Activated CD8-positive, alpha-beta memory T cell treated with anti-CD3 and anti-CD28 coated beads, Interleukin-2, amount 50 U/mL, for 24 hours (primary cell): Measurements from ENCODE around the gene MEAF6.

Source experiments
- DNase-seq: peaks from one replicate; pipeline ENCODE4 v3.0.0-alpha.2; 2020; ENCODE audit errors: extremely low read depth

Gene MEAF6

DNA sequence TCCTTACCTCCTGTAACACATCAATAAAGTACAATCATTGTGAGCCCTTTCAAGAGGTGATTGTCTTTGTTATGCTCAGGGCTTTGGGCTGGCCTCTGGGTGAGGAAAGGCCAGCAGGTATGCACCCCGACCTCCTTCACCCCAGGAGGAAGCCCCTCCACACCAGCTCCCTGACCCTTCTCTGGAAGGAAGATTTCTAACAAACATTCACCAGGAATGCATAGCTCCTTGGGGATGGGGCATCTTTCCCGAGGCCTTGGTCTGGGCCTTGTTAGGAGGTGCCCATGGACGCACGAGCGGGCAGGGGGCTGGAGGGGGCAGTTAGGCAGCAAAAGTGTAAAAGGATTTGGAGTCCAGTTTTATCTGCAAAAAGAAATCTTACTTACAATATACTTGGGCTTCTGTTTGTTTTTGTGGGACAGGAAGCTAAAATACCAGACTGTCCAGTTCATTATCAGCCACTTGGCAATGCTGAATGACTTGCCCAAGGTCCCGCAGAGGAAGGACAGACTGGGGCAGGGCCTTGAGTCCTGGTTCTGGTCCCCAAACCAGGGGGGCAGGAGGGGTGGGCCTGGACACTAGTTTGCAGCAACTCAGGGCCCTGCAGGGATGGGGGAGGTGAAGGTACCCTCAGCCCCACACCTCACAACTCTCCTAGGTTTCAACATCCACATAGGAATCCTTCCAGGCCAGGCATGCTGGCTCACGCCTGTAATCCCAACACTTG is 30.1 kb downstream of the MEAF6 start:
- DNase-seq, result no peak

DNA sequence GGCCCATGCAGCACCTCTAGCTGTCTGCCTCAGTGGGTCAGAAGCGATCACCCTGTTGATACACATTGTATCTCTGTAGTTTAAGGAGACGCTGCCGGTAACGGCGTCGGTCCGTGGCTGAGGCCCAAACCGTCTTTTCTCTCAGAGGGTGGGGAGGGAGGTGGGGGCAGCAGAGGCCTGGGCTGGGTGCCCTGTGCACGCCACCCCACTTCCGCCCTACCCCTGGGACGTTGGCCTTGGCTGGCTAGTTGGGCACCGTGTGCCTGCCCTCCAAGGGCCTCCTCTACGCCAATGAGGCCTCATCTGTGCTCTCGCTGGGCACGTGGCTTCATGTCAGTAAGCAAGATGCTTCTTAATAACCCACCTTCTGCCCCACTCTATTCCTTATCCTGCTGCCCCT is 30.8 kb downstream of the MEAF6 start:
- no peak for DNase-seq

DNA sequence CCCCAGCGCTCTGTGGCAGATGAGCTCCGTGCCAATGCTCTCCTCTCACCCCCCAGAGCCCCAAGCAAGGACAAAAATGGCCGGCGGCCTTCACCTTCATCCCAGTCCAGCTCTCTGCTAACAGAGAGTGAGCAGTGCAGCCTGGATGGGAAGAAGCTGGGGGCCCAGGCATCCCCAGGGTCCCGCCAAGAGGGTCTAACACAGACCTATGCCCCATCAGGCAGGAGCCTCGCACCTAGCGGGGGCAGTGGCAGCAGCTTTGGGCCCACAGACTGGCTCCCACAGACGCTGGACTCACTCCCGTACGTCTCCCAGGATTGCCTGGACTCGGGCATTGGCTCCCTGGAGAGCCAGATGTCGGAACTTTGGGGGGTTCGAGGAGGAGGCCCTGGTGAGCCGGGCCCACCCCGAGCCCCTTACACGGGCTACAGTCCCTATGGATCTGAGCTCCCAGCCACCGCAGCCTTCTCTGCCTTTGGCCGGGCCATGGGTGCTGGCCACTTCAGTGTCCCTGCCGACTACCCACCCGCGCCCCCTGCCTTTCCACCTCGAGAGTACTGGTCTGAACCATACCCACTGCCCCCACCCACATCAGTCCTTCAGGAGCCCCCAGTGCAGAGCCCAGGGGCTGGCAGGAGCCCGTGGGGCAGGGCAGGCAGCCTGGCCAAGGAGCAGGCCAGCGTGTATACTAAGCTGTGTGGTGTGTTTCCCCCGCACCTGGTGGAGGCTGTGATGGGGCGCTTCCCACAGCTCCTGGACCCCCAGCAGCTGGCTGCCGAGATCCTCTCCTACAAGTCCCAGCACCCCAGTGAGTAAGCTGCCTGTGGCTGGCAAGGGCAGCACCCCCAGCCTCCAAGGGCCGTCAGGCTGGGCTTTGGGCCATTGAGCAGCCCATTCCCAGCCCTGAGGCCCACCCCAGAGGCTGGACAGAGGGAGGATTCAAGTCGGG is 31.5 kb downstream of the MEAF6 start:
- DNase-seq, result no peak

DNA sequence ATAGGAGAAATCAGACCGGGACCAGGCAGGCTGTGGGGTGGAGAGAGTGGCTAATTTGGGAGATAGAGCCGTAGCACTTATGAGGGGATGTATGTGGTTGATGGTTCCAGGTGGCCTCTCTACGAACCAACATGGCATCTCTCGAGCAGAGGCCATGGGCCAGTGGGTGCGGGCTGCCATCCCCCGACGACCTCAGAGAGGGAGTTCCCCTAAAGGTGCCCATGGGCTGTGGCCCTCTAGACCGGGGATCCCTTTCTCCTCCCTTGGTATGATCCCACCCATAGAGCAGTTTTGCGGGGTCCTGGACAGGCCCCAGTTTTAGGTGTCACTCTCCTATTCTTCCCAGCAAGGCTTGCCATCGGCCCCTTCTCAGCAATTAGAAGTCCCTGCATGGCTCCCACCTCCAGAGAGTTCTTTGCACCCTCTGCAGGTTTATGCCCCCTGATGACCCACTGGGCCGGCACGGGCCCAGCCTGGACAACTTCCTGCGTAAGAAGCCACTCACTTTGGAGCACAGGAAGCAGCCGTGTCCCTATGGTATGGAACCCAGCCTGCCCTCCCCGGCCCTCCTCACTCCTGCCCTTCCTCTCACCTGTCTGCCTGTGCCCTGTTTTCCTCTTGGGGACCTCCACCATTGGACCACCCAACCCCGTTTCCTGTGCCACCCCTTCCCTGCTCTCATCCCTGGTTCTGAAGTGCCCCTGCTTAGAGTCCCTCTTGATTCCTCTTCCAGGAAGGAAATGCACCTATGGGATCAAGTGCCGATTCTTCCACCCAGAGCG is 32.4 kb downstream of the MEAF6 start:
- no peak for DNase-seq

DNA sequence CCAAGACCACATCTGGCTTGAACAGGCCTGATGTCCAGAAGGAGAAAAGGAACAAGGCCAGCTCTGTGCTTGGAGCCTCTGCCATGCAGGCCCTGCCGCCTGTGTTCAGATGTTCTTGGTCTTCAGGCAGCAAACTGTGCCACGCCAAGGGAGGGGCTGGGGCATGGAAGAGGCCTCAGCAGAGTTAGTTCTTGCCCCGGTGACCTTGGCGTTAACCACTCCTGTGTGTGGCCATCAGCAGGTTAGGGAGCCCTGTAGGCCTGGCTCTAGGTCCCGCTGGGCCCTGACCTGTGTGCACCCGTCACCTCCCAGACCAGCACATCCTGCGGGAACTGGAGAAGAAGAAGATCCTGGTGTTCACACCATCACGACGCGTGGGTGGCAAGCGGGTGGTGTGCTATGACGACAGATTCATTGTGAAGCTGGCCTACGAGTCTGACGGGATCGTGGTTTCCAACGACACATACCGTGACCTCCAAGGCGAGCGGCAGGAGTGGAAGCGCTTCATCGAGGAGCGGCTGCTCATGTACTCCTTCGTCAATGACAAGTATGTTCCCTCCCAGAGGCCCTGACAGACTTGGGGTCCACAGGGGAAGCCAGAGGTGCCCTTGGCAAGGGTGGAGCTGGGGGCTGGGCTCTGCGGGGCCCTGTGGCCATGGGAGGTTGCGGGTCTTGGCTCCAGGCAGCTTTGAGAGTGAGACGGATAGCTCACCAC is 33.1 kb downstream of the MEAF6 start:
- no peak for DNase-seq

DNA sequence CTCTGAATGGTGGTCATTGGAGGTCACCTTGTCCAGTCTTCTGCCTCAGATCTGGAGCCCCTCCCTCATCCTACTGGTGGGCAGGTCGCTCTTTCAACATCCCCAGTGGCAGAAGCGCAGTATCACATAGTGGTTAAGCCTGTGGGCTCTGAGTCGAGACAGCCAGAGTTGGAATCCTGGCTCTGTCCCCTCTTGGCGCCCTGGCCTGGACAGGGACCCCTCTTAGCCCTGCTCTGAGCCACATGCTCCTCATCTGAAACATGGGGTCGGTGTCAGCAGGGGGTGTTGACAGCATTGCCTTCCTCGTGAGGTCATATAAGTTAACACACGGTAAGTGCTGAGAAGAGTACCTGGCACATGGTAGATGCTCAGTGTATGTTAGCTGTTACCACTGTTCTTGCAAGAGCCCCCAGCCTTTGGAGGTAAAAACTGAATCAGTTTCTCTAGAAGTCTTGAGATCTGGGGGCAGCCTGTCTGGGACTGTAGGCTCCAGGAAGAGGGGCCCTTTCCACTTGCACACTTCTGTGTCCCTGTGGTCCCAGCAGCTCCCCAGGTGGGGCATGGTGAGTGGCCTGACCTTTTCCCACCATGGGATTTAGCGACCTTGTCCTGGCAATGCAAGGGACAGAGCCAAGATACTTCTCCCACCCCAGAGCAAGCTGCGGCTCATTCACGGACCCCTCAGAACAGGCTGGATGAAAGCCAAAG is 33.8 kb downstream of the MEAF6 start:
- no peak for DNase-seq

DNA sequence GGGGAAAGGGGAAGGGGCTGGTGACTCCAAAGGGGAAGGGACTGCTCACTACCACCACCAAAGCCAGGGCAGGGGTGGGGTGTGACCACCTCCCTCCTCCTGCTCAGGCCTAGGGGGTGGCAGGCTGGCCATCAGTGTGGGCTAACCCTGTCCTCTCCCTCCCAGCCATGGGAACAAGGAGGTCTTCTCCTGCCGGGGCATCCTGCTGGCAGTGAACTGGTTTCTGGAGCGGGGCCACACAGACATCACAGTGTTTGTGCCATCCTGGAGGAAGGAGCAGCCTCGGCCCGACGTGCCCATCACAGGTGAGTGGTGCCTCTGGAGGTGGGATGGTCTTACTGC is 34.5 kb downstream of the MEAF6 start:
- DNase-seq, result no peak

DNA sequence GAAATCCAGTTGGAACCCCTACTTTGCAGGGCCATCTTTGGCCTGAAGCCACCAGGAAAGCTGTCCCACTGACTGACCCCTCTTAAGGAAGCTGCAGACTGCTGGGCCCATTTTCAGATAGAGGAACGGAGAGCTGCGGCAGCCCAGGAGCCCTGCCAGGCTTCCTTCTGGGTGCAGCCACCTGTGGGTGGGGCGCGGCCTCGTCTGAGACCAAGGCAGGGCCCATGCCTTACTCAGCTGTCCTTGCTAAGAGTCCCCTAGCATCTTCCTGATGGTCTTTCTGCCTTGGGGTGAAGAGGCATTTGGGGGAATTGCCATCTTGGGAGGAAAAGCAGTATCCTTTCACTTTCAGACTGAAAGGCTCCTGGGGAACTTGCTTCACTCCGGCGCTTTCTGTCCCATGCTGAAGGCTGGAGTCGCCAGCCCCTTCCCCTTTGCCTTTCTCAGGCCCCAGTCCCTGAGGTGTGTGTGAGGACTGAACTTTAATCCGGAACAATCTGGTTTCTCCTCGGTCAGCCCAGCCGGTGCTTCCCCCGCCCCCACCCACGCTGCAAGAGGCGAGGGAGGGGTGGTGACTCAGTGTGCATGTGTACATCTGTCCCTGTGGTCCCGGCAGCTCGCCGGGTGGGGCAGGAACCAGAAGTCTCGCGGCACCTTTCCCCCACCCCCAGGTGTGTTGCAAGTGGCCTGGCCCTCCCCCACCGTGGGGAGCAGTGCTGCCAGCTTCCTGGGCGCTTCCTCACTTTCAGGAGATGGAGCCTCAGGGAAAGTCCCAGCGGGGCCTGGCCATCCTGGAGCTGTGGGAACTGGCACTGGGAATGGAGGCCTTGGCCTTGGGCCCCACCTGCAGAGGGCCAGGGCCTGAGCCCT is 35.1 kb downstream of the MEAF6 start:
- DNase-seq, result peak; percentile 81

DNA sequence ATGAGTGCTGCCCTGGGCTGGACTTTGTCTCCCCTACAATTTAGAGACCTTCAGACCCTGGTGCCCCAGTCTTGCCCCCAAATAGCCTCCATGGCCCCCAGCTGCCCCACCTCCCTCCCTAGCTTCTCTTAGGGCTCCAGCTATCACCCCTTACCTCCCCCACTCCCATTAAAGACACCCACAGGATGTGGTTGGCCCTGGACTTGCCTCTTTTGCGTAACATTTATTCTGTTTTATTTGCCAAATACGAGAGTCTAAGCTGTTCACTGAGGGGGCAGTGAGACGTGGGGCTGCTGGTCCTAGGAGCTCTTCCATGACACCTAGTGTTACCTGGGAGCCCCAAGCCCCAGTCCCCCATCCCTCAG is 35.7 kb downstream of the MEAF6 start:
- DNase-seq, result no peak

DNA sequence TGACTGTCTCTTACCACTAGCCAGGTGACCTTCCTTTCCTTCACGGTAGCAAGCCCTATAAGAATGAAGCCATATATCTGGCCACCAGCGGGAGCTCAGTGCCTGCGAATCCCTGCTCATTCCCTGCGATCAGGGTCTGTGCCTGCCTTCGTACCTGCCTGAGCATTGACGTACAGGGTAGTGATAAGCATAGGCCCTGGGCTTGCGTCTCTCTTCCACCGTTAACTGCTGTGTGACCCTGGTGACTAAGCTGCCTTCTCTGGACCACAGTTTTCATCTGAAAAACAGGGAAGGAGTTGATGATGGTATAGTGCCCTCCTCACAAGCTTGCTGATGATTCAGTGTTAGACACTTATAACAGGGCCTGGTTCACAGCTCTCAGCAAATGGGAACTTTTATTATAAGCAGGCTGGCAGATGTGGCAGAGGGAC is 36.1 kb downstream of the MEAF6 start:
- DNase-seq, result no peak

DNA sequence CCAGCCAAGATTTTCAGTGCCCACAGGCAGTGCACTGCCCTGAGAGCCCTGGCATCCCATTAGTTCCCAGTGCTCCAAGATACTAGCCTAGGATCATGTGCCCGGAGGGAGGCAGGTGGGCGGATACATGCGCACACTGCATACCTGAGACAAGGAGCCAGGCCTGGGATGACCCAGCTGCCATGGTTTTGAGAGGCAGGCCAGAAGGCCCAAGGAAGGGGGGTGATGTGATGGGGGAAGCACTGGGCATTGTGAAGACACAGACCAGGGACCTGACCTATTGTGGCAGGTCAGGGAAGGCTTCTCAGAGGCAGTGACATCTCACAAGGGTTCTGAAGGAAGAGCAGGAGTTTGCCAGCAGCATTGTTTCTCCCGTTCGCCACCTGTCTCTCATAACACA is 36.6 kb downstream of the MEAF6 start:
- no peak for DNase-seq

DNA sequence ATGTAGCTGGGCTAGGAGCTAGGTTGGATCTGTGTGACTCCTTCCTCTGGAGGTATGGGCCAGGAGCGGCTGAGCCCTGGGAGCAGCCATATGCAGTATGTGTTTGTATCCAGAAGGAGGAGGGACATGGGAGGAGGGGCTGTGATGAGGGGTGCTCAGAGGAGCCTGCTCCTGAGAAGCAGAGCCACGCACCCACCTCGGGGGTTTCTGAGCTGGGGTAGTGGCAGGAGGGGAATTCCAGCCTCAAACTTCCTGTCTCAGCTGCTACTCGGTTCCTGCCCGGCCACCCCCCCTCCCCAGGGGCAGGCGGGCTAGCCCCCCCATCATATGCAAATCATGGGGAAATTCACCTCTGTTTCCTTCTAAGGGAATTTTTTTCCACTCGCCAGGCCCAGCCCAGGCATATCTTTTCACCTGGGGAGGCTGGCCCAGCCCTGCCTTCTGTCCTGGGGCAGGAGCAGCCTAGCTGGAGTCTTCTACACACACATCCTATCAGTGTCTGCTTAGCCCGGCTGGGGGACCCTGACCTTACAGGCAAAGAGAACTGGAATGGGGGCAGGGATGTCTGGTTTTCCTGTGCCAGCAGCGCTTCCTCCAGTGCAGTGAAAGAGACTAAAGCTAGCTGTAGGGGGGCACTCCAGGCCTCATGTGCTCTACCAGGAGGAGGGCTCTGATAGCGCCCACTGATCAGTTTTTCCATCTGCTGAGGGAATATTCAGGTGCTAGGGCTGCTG is 37.2 kb downstream of the MEAF6 start:
- peak; percentile 80 for DNase-seq

DNA sequence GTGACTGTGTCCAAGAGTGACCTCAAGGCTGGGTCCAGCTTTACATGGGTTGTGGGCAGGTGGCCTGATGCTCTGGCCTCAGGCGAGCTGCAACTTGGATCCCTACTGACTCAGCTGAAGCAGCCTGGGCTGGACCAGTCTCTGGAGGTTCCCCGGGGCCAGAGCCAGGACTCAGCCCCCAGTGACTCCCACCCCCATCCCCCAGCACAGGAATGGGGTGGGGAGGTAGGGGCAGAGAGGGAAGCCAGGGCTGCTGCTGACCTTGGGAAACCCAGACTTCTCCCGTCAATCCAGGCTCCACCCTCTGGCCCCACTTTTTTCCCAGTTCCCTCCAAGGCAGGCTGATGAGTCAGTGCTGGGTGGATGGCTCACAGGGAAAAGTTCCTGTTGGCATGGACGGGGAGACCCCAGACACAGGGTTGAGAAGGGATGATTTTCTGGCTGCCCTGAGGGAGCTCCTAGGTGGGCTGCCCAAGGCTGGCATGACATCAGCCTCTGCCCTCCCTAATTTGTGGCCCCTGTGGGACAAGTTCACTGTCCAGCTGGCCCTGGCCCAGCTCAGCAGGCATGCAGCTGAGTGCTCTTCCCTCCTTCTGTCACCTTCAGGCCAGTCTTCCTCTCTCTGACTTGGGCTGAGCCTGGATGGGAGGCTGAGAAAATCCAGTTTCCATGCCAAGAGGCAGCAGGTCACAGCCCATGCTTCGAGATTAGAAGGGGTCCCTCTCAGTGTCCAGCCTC is 37.9 kb downstream of the MEAF6 start:
- DNase-seq, result no peak

DNA sequence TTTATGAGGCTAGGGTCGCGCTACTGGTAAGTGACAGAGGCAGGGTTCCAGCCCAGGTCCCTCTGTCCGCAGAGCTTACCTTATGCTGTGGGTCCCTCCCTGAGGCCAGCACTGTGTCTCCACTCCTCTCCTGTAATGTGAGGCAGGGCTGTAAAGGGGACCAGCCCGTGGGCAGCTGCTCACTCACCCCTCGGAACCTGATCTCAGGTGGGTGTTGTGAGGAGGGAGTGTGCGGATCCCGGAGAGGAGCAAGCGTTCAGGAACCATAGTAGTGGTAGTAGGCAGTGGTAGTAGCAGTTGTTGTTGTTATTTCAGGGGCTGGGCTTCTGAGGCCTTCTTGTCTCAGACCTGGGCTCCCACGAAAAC is 38.5 kb downstream of the MEAF6 start:
- no peak for DNase-seq

DNA sequence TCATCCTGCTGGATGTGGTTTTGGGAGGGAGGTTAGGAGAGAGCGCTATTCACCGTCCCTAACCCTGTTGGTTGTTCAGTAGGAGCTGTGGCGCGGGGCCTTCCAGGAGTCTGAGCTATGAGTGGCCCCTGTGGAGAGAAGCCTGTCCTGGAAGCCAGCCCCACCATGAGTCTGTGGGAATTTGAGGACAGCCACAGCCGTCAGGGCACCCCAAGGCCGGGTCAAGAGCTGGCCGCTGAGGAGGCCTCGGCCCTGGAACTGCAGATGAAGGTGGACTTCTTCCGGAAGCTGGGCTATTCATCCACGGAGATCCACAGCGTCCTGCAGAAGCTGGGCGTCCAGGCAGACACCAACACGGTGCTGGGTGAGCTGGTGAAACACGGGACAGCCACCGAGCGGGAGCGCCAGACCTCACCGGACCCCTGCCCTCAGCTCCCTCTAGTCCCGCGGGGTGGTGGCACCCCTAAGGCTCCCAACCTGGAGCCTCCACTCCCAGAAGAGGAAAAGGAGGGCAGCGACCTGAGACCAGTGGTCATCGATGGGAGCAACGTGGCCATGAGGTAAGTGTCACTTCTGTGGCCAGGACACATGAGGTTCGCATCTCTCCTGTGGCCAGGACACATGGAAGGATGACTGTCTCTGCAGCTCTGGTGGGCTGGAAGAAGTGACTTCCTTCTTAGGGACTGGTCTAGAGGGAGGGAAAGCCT is 39.0 kb downstream of the MEAF6 start:
- no peak for DNase-seq

DNA sequence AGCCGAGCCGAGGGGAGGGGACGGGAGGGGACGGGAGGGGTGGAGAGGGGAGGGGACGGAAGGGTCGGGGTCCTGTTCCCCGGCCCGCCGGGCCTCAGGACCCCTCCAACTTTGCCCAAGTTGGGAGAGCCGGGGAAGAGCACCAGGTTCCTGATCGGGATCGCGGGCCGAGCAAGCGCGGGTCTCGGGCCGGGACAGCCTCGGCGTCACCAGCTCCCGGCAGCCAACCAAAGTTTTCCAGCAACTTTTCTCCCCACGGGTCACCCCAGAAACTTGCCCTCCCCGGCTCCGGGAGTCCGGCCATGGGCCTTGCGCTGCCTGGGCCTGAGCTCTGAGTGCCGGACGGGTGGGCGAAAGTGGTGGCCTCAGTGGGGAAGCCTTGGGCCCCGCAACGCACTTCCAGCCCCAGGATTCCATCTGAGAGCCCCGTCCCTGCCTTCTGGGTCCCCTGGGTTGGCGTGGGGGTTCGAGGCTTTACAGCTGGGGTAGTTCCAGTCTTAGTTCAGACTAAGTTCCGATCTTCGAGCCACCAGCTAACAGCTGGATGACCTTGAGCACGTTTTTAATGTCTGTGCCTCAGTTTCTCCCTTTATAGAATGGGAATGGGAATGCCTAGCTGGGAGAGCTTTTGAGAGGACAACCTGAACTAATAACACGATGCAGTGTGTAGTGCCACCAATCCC is 39.7 kb downstream of the MEAF6 start:
- no peak for DNase-seq

DNA sequence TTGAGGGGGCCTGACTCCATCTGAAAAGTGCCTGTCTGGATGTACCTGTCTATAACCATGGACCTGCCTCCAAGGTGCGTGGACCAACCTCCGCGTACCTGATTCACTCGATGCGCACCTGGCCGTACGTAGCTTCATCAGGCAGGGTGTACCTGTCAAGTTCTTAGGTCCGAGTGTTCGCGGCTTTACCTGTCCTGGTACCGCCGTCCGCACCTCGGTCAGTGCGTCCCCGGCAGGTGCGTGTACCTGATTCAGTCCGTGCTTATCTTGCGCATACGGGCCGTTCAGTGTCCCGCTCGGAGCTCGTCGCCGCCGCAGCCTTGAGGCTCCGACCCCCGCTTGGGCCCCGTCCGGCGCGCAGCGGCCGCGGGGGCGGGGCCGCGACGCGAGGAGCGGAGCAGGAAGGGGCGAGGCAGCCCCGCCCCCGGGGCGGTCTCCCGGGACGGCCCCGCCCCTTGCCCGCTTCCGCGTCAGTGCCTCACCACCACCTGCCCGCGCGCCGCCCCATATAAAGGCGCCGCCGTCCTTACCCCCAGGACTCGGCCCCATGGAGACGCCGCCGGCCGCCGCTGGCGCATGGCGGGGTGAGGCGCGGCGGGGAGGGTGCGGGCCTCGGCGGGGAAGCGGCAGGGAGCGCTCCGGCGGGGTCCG is 40.4 kb downstream of the MEAF6 start, which contains the start of gene ZC3H12A:
Gene ZC3H12A (plus strand): TSS at position 535 of the 651 bp plus-strand sequence. CDS start 917 bp downstream, outside the sequence.
- peak; percentile 54 for DNase-seq
